Peyer's patch (tissue), 4 donors: ENCODE results near the gene CRYGD.
"Not testable (repeated sequence)": the region's sequence is repeated elsewhere in the genome, so short reads cannot be mapped to it uniquely, and the experiment has no call there.

Experiments used
- CTCF ChIP-seq, 6 experiments: fragments of 450-650 bp in 4 of 6; fragments of 200-600 bp in 2 of 6; sonication (generic) in 1 of 6; IDR thresholded peaks; one replicate each; pipeline ENCODE4 v1.5.1; 2017 to 2019; ENCODE audit warnings: antibody characterized with exemption in 6 of 6, mild to moderate bottlenecking in 3 of 6, moderate library complexity in 1 of 6
- POLR2A ChIP-seq, 2 donors: fragments of 450-650 bp; IDR thresholded peaks; one replicate each; pipeline ENCODE4 v1.5.1; 2017; ENCODE audit warnings: antibody characterized with exemption in 2 of 2, mild to moderate bottlenecking in 2 of 2, moderate library complexity in 2 of 2

GRCh38 chr2:208117390-208117789 lies 6.9 kb downstream of the CRYGD start:
- TF ChIP-seq CTCF, POLR2A (IDR thresholded peaks at IDR 0.05): not testable (repeated sequence)
